Stimulated activated naive CD8-positive, alpha-beta T cell treated with anti-CD3 and anti-CD28 coated beads, Interleukin-15, amount 100 ng/mL, for 72 hours (primary cell): ENCODE data around the gene PIM1.

ENCODE experiments used
- ATAC-seq: fragments of 150-1000 bp; cut with Tn5 transposase; 2 replicates; pipeline ENCODE4 v1.10.0; 2021; ENCODE audit warnings: mild to moderate bottlenecking, moderate library complexity
- DNase-seq, 2 donors: peaks; one replicate each; pipeline ENCODE4 v3.0.0; 2021 to 2022
- H3K27ac Mint-ChIP-seq, 2 donors: one replicate each; pipeline ENCODE4 v1.8.0; 2022; ENCODE audit warnings: mild to moderate bottlenecking in 2 of 2, mixed read lengths in 2 of 2, moderate library complexity in 2 of 2
- H3K27me3 Mint-ChIP-seq: one replicate; pipeline ENCODE4 v1.8.0; 2022; ENCODE audit warnings: mixed read lengths
- H3K4me1 Mint-ChIP-seq: one replicate; pipeline ENCODE4 v1.8.0; 2022; ENCODE audit warnings: mild to moderate bottlenecking, mixed read lengths
- H3K4me3 Mint-ChIP-seq, 2 donors: one replicate each; pipeline ENCODE4 v1.8.0; 2022; ENCODE audit warnings: mild to moderate bottlenecking in 2 of 2, mixed read lengths in 2 of 2, moderate library complexity in 1 of 2
- H3K9me3 Mint-ChIP-seq, 2 donors: one replicate each; pipeline ENCODE4 v1.8.0; 2022; ENCODE audit warnings: mixed read lengths in 2 of 2

The PIM1 gene

DNA sequence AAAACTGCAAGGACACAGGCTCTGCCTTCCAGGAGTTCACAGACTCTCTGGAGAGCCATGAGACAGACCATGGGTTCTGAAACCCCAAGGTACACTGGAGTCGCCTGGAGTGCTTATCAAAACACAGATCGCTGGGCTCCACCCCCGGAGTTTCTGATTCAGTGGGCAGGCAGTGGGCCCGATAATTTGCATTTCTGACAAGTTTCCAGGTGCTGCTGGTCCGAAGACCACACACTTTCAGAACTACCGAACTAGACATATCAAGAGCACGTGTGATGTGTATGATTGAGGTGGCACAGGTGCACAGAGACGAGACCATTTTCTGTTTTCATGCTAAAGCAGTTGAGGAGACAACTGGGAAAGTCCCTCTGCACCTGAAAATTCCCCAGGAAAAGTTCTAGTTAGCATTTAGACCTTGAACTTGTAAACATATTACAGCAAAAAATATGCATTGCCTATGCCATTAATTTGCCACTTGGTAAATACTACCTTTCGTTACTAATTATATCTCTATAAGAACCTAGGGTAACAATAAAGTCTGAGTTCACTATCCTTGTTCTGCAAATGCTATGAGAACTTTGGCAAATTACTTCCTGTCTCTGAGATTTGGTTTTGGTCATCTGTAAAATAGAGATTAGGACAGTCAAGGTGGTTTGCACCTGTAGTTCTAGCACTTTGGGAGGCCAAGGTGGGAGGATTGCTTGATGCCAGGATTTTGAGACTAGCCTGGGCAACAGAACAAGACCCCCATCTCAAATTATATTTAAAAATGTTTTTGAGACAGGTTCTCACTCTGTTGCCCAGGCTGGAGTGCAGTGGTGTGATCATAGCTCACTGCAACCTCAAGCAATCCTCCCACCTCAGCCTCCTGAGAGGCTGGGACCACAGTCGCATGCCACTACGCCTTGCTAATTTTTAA lies 14.3 kb upstream of the PIM1 start:
- Mint-ChIP-seq H3K4me3 (peak overlapping the region; percentile 70 to 72), H3K27ac (peak overlapping the region in 1 of 2 donors; percentile 95), H3K4me1 (peaks cover 51% of the 10 kb centered on the region), H3K9me3 (no peaks in the 10 kb centered on the region), H3K27me3 (peaks cover 8% of the 10 kb centered on the region)
- DNase-seq, result peak; percentile 61 to 78
- ATAC-seq, result peak; percentile 96

DNA sequence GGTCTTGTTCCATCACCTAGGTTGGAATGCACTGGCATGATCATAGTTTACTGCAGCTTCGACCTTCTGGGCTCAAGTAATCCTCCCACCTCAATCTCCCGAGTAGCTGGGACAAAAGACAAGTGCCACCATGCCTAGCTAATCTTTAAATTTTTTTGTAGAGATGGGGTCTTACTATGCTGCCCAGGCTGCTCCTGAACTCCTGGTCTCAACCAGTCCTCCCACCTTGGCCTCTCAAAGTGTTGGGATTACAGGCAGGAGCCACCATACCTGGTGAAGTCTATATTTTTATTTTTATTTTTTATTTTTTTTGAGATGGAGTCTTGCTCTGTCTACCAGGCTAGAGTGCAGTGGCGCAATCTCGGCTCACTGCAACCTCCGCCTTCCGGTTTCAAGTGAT lies 11.4 kb upstream of the PIM1 start:
- DNase-seq, result no peak
- Mint-ChIP-seq H3K4me3 (no peak overlapping the region), H3K27ac (no peak overlapping the region), H3K4me1 (peaks cover 41% of the 10 kb centered on the region), H3K9me3 (no peaks in the 10 kb centered on the region), H3K27me3 (peaks cover 3% of the 10 kb centered on the region)
- ATAC-seq, result no peak

DNA sequence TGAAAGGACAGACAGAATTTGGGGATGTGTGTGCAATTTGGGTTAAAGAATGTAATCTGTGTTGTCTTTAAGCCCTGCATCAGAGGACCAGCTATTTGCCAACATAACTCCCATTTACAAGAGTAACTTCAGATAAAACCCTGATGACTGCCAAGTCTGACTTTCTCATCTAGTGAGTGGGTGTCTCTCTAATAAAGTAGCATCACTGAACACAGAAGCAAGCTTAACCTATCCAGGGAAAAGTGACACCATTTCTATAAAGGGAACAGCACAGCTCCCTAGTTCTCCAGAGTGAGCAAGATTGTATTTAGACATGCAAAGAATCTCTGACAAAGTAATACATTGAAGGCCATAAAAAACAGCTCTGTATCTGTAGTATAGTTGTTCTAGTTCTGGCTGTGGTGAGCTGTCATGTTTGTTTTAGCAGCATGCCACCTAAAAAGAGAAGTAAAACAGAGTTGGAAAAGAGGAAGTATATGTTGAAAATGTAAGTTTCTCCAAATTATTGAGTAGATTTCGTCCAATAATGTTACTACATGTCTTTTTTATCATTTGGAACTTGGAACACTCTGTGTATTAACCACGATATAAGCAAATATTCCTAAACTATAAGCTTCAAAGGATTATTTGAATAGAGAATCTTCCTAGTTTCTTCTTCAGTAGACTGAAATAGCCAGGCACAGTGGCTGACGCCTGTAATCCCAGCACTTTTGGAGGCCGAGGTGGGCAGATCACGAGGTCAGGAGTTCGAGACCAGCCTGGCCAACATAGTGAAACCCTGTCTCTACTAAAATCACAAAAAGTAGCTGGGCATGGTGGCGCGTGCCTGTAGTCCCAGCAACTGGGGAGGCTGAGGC lies 8.8 kb upstream of the PIM1 start:
- Mint-ChIP-seq H3K4me3 (no peak overlapping the region), H3K9me3 (no peaks in the 10 kb centered on the region), H3K4me1 (peaks cover 21% of the 10 kb centered on the region), H3K27me3 (no peaks in the 10 kb centered on the region), H3K27ac (peak overlapping the region in 1 of 2 donors; percentile 9)
- DNase-seq (no peak), ATAC-seq (no peak)

- no peak overlapping the region for H3K27ac Mint-ChIP-seq
- peaks cover 12% of the 10 kb centered on the region for H3K4me1 Mint-ChIP-seq
- H3K9me3 Mint-ChIP-seq, result no peaks in the 10 kb centered on the region
- ATAC-seq (no peak), DNase-seq (no peak)
- H3K4me3 Mint-ChIP-seq, result no peak overlapping the region
- H3K27me3 Mint-ChIP-seq, result no peaks in the 10 kb centered on the region
Measured at GRCh38 chr6:37162740-37163139, 7.2 kb upstream of the PIM1 start.

- Mint-ChIP-seq H3K27me3 (no peaks in the 10 kb centered on the region), H3K27ac (peak overlapping the region in 1 of 2 donors; percentile 97), H3K4me1 (peaks cover 25% of the 10 kb centered on the region), H3K9me3 (no peaks in the 10 kb centered on the region), H3K4me3 (peak overlapping the region; percentile 38 to 90)
- no peak for ATAC-seq
- no peak for DNase-seq
Measured at GRCh38 chr6:37168163-37168758, 1.7 kb upstream of the PIM1 start.

- Mint-ChIP-seq H3K27ac (peak overlapping the region; percentile 97 to 100), H3K4me3 (peak overlapping the region; percentile 90 to 95), H3K4me1 (peaks cover 32% of the 10 kb centered on the region), H3K27me3 (no peaks in the 10 kb centered on the region), H3K9me3 (no peaks in the 10 kb centered on the region)
- ATAC-seq (no peak), DNase-seq (peak in 1 of 2 donors; percentile 59)
Measured at GRCh38 chr6:37168811-37169495, 999 bp upstream of the PIM1 start.

DNA sequence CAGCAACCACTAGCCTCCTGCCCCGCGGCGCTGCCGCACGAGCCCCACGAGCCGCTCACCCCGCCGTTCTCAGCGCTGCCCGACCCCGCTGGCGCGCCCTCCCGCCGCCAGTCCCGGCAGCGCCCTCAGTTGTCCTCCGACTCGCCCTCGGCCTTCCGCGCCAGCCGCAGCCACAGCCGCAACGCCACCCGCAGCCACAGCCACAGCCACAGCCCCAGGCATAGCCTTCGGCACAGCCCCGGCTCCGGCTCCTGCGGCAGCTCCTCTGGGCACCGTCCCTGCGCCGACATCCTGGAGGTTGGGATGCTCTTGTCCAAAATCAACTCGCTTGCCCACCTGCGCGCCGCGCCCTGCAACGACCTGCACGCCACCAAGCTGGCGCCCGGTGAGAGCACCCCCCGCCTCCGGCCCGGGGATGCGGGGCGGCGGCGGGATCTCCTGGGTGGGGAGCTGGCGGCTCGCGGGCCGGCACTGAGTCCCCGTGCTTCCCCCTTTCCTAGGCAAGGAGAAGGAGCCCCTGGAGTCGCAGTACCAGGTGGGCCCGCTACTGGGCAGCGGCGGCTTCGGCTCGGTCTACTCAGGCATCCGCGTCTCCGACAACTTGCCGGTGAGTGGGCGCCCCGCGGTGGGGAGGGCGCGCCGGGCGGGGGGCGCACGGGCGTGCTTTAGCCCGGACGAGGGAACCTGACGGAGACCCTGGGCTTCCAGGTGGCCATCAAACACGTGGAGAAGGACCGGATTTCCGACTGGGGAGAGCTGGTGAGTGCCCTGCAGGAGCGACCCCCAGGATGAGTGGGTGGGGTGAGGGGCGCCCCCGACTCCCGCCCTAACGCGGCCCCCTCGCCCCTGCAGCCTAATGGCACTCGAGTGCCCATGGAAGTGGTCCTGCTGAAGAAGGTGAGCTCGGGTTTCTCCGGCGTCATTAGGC lies 585 bp downstream of the PIM1 start:
- peak overlapping the region; percentile 89 to 99 for H3K4me3 Mint-ChIP-seq
- no peaks in the 10 kb centered on the region for H3K27me3 Mint-ChIP-seq
- ATAC-seq, result no peak
- H3K9me3 Mint-ChIP-seq, result no peaks in the 10 kb centered on the region
- H3K27ac Mint-ChIP-seq, result peak overlapping the region; percentile 98 to 99
- peaks cover 48% of the 10 kb centered on the region for H3K4me1 Mint-ChIP-seq
- peak; percentile 67 to 69 for DNase-seq

- Mint-ChIP-seq H3K9me3 (no peaks in the 10 kb centered on the region), H3K4me3 (peak overlapping the region; percentile 89 to 99), H3K27ac (peak overlapping the region; percentile 98 to 99), H3K27me3 (no peaks in the 10 kb centered on the region), H3K4me1 (peaks cover 57% of the 10 kb centered on the region)
- DNase-seq, result peak; percentile 49 to 54
- ATAC-seq, result no peak
Measured at GRCh38 chr6:37171201-37171969, 1.4 kb downstream of the PIM1 start.

- ATAC-seq (peak; percentile 18), DNase-seq (peak; percentile 92 to 94)
- peaks cover 65% of the 10 kb centered on the region for H3K4me1 Mint-ChIP-seq
- peak overlapping the region; percentile 98 to 99 for H3K27ac Mint-ChIP-seq
- H3K27me3 Mint-ChIP-seq, result no peaks in the 10 kb centered on the region
- peak overlapping the region; percentile 89 to 99 for H3K4me3 Mint-ChIP-seq
- peaks cover 0 to 1% of the 10 kb centered on the region in 2 donors for H3K9me3 Mint-ChIP-seq
Measured at GRCh38 chr6:37171970-37172812, 2.2 kb downstream of the PIM1 start.

- peak overlapping the region; percentile 89 to 99 for H3K4me3 Mint-ChIP-seq
- H3K27me3 Mint-ChIP-seq, result no peaks in the 10 kb centered on the region
- H3K4me1 Mint-ChIP-seq, result peaks cover 68% of the 10 kb centered on the region
Measured at GRCh38 chr6:37172912-37173492, 3.0 kb downstream of the PIM1 start.

DNA sequence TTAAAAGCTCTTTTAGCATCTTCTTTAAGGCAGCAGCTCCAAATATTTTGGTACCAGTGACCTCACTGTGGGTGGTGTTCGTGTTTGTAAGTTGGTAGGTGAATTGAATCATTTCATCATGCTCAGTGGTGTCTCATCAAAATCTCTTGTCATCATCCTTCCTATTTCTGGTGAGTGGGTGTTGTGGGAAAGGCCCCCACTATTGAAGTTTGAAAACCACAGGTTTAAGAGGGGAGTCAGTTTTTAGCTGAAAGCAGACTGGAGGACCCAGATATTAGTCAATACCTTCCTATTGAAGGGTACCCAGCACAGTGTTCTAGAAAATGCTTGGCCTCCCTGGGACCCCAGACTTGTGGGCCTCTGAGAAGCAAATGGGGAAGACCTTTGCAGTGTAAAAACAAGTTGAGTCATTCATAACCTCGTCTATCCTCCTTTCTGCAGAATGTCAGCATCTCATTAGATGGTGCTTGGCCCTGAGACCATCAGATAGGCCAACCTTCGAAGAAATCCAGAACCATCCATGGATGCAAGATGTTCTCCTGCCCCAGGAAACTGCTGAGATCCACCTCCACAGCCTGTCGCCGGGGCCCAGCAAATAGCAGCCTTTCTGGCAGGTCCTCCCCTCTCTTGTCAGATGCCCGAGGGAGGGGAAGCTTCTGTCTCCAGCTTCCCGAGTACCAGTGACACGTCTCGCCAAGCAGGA lies 3.7 kb downstream of the PIM1 start:
- H3K27ac Mint-ChIP-seq, result peak overlapping the region; percentile 98 to 99
- ATAC-seq (peak; percentile 47), DNase-seq (peak; percentile 67 to 81)
- H3K9me3 Mint-ChIP-seq, result peaks cover 0 to 14% of the 10 kb centered on the region in 2 donors
- peak overlapping the region; percentile 89 to 99 for H3K4me3 Mint-ChIP-seq
- no peaks in the 10 kb centered on the region for H3K27me3 Mint-ChIP-seq
- peaks cover 65% of the 10 kb centered on the region for H3K4me1 Mint-ChIP-seq

More at GRCh38 chr6:37172912-37173492, 3.0 kb downstream of the PIM1 start:
- ATAC-seq (no peak), DNase-seq (peak in 1 of 2 donors; percentile 21)
- H3K27ac Mint-ChIP-seq, result peak overlapping the region; percentile 98 to 99
- H3K9me3 Mint-ChIP-seq, result peaks cover 0 to 9% of the 10 kb centered on the region in 2 donors

- no peak for DNase-seq
- H3K27me3 Mint-ChIP-seq, result no peaks in the 10 kb centered on the region
- H3K9me3 Mint-ChIP-seq, result peaks cover 0 to 14% of the 10 kb centered on the region in 2 donors
- H3K4me1 Mint-ChIP-seq, result peaks cover 60% of the 10 kb centered on the region
- peak overlapping the region; percentile 98 to 99 for H3K27ac Mint-ChIP-seq
- ATAC-seq, result no peak
- H3K4me3 Mint-ChIP-seq, result peak overlapping the region; percentile 89 to 99
Measured at GRCh38 chr6:37174196-37174514, 4.2 kb downstream of the PIM1 start.
